A673 (cell line): ENCODE data around the gene NDUFB3. TPM values are rescaled to one million over a fixed set of nuclear protein-coding genes. Genes with fewer than 3 reads are reported as not detected.

Experiments
- BruUV-seq: library from RNA; stranded (reverse); fragments of 400-500 nt; replicated peaks from 2 replicates; lab custom pipeline; 2021; lab: Mats Ljungman, UMichigan
- CTCF ChIA-PET: fragments of 300-600 bp; sonication (Branson Sonifier 250); formaldehyde crosslinking; loops from one replicate; lab custom pipeline; 2022; ENCODE audit warnings: antibody characterized with exemption; lab: Charles Lee
- POLR2A ChIA-PET: fragments of 300-600 bp; sonication (Branson Sonifier 250); formaldehyde crosslinking; loops from one replicate; lab custom pipeline; 2022; ENCODE audit warnings: antibody characterized with exemption; ENCODE audit not compliant: low non-redundant PET; lab: Charles Lee
- DNase-seq: peaks from one replicate; pipeline ENCODE4 v3.0.0-alpha.2; 2015; ENCODE audit warnings: low spot score
- H3K27ac ChIP-seq: fragments of 200-600 bp; sonication (generic); 2 replicates; pipeline ENCODE4 v1.5.1; 2016; ENCODE audit warnings: mixed run types, low read depth, mild to moderate bottlenecking, mixed read lengths, antibody characterized with exemption, low read length; ENCODE audit not compliant: poor library complexity, severe bottlenecking
- H3K27me3 ChIP-seq: fragments of 200-600 bp; sonication (generic); replicated peaks from 2 replicates; pipeline ENCODE4 v1.6.1; 2017; ENCODE audit warnings: mixed run types, low read depth, mild to moderate bottlenecking, mixed read lengths, antibody characterized with exemption, low read length; ENCODE audit not compliant: insufficient read depth, poor library complexity
- H3K36me3 ChIP-seq: fragments of 200-600 bp; sonication (generic); 2 replicates; pipeline ENCODE4 v1.6.1; 2016; ENCODE audit warnings: mixed run types, mild to moderate bottlenecking, mixed read lengths, antibody characterized with exemption, low read length; ENCODE audit not compliant: insufficient read depth, poor library complexity, severe bottlenecking
- H3K4me1 ChIP-seq: fragments of 200-600 bp; sonication (generic); 2 replicates; pipeline ENCODE4 v1.6.1; 2017; ENCODE audit warnings: mixed run types, mild to moderate bottlenecking, mixed read lengths, antibody characterized with exemption, low read length; ENCODE audit not compliant: insufficient read depth, poor library complexity, severe bottlenecking
- H3K4me3 ChIP-seq: fragments of 200-600 bp; sonication (generic); 2 replicates; pipeline ENCODE4 v1.5.1; 2016; ENCODE audit warnings: low read depth, mixed run types, mild to moderate bottlenecking, mixed read lengths, low read length; ENCODE audit not compliant: poor library complexity, severe bottlenecking
- H3K9me3 ChIP-seq: fragments of 200-600 bp; sonication (generic); 2 replicates; pipeline ENCODE4 v1.6.1; 2016; ENCODE audit warnings: mixed run types, low read depth, mild to moderate bottlenecking, mixed read lengths, antibody characterized with exemption, low read length; ENCODE audit not compliant: poor library complexity, severe bottlenecking
- CTCF ChIP-seq: fragments of 300-800, 200-600 bp; sonication (generic); conservative IDR thresholded peaks from 2 replicates; pipeline ENCODE4 v1.5.1; 2017; ENCODE audit warnings: low read depth, mild to moderate bottlenecking, antibody characterized with exemption, low read length, moderate library complexity, mixed read lengths
- EZH2 ChIP-seq: fragments of 200-600 bp; sonication (generic); IDR thresholded peaks from 2 replicates; pipeline ENCODE4 v1.6.1; 2017; ENCODE audit warnings: borderline replicate concordance, low read depth, mild to moderate bottlenecking, mixed read lengths, antibody characterized with exemption, low read length; ENCODE audit not compliant: poor library complexity, severe bottlenecking
- intact Hi-C: fragments of 100-400 bp; cut with micrococcal nuclease; formaldehyde crosslinking; loops from one replicate; pipeline ENCODE4 v1.10.0; 2022; ENCODE audit not compliant: unreplicated experiment
- total RNA-seq: library from RNA; stranded (reverse); gene quantifications from 2 replicates; pipeline ENCODE4 v1.2.3, GENCODE V29; 2021

NDUFB3 gene
- total RNA-seq, 1 experiment from 2014 or later, result 120 TPM

DNA sequence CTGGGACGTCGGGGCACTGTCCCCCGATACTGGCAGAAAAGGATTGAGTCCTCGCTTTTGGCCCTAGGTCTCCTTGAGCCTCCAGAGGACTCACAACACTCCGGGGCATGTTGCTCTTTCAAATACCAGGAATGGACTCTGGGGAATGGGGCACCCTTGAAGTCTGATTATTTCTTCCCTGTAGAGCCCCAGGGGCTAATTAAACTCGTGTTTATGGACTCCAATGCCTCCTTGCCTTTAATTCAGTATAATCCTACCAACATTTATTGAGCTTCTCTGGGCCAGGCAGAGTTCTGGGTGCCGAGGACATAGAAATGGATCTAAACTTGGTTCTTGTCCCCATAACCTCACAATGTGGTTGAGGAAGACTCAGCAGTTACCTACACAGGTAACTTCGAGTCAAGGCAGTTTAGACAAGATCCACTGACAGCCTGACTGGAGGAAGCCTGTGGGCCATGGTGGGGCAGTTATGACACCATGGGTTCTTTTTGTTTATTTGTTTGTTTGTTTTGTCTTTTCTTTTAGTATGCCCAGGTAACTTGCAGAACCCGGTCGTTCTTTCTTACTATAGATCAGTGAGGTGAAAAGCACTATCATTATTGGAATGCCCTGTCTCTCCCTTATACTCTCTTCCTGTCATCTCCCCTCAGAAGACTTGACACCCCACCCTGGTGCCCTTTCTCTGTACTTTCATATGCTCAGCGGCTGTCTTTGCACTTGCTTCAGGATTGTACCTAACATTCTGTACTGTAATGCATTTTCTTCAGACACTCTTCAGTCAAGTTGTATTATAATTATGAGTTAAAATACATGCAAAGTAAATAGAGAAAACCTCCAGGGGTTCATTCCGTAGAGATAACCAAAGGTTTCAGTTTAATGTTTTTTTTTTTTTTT lies 47.4 kb downstream of the NDUFB3 start:
- DNase-seq, result peak; percentile 81
- H3K4me3 ChIP-seq, result peak overlapping the region; percentile 76
- TF ChIP-seq EZH2 (no peak), CTCF (no peak)
- ChIA-PET POLR2A (no interaction called here), CTCF (interaction anchor here (1.5 kb wide), 1 partner anchor 39 kb away, joined by 5 read pairs; no protein-coding TSS in a partner anchor)
- peaks cover 23% of the 10 kb centered on the region for H3K4me1 ChIP-seq
- intact Hi-C loops, result loop anchor here (5.0 to 10.0 kb wide), 2 partner anchors 47 to 304 kb away; partner anchors contain the start of genes BZW1, HYCC2 and NDUFB3
- no peaks in the 10 kb centered on the region for H3K27me3 ChIP-seq
- no TSS peak for BruUV-seq
- H3K27ac ChIP-seq, result peak overlapping the region; percentile 98
- no peaks in the 10 kb centered on the region for H3K36me3 ChIP-seq
- H3K9me3 ChIP-seq, result no peaks in the 10 kb centered on the region

DNA sequence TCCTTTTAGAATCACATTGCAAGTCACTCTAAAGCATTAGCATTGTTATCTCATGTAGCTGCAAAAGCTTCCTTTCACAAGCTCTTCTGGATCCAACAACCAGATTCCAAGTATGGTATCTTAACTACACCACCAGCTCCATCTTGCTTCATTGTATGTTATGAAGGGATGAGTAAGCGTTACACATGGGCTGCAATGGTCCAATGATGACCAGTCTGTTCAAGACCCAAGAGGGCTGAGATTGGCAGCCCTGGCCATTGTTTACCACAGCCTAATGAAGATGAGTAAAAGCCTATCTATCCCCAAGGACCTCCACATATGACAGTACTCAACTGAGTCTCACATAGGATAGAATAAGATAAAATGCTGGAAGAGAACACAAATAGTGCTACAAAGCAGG lies 50.5 kb downstream of the NDUFB3 start:
- no peak for TF ChIP-seq EZH2
- no peak for TF ChIP-seq CTCF
- no TSS peak for BruUV-seq

DNA sequence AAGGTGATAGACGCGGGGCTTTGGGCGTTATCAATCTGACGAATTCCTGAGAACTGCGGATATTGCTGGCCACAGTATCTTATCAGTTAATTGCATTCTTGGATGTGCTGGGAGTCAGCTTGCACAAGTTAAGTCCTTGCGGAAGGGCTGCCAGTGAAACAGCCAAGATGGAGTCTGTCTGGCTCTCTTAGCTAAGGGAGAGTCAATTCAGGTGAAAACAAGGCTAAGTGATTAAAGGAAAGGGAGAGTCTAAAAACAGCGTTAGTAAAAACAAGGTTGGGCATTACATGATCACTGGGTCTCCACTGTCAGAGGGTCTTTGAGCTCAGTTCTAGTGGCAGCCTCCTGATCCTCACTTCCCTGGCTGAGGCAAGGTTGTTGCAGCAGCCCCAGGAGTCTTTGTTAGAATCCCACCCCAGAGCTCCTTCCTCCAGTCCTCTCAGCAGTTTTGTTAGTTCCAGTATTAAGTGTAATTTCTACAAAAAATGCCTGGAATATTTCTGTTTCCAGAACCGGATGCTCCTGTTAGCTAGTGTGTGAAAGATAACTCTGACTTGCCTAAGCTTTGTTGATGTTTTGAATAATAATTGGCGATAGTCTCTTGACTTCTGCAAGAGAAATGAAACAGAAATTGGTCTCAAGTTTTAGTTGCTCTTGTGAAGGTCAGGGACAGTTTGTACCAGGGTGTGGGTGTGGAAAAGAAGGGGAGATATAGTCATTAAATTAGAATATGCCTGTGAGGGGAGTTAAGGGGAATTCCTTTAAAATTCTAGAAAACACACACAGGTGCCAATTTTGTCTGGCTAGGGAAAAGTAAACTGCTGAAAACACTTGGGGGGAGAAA lies 54.7 kb downstream of the NDUFB3 start:
- H3K4me1 ChIP-seq, result peaks cover 53% of the 10 kb centered on the region
- H3K27ac ChIP-seq, result peak overlapping the region; percentile 64
- DNase-seq, result no peak
- H3K4me3 ChIP-seq, result no peak overlapping the region
- H3K9me3 ChIP-seq, result no peaks in the 10 kb centered on the region
- no TSS peak for BruUV-seq
- no peaks in the 10 kb centered on the region for H3K27me3 ChIP-seq
- intact Hi-C loops, result no loop called here
- TF ChIP-seq EZH2 (no peak), CTCF (no peak)
- CTCF ChIA-PET, result no interaction called here
- H3K36me3 ChIP-seq, result no peaks in the 10 kb centered on the region
- POLR2A ChIA-PET, result interaction anchor here (0.6 kb wide), 1 partner anchor 11 kb away, joined by 3 read pairs; no protein-coding TSS in a partner anchor

More for the DNA sequence above, 50.5 kb downstream of the NDUFB3 start:
- Histone ChIP-seq H3K4me3 (no peak overlapping the region), H3K27ac (no peak overlapping the region), H3K36me3 (no peaks in the 10 kb centered on the region), H3K27me3 (no peaks in the 10 kb centered on the region), H3K4me1 (peaks cover 48% of the 10 kb centered on the region), H3K9me3 (no peaks in the 10 kb centered on the region)
- no peak for DNase-seq
- ChIA-PET POLR2A (no interaction called here), CTCF (no interaction called here)
- intact Hi-C loops, result no loop called here
